GM13976 (cell line): ENCODE data around the gene PAFAH2.

Experiments
- DNase-seq: peaks from one replicate; pipeline ENCODE4 v3.0.0; 2012; ENCODE audit warnings: low spot score
- CTCF ChIP-seq: IDR thresholded peaks from 2 replicates; pipeline ENCODE4 v1.5.1; 2012; ENCODE audit warnings: borderline replicate concordance, mild to moderate bottlenecking; ENCODE audit not compliant: insufficient read depth; ENCODE audit errors: extremely low read depth, missing control alignments, control extremely low read depth
- in situ Hi-C: fragments of 300-500 bp; cut with MboI; formaldehyde crosslinking; loops from one replicate; pipeline ENCODE4 v1.12.0; 2022; ENCODE audit warnings: low sequenced_read_pairs, mixed read lengths, inconsistent platforms; ENCODE audit not compliant: unreplicated experiment

PAFAH2 gene

DNA sequence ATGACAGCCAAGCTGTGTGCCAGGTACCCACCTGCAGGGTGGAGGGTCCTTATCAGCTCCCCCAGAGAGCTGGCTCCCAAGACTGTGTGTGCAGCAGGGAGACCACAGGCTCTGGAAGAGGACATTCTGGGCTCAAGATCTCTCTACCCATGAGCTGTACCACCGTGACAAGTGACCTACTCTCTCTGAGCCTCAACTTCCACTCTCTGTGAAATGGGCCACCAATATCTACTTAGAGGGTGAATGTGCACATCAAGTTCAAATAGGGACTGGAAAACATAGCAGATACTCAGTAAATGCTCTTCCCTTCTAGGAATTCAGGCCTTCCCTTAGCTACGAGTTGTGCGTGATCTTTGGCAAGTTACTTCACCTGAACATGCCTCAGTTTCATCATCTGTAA is 46.6 kb upstream of the PAFAH2 start:
- DNase-seq: no peak
- TF ChIP-seq CTCF: no peak
- in situ Hi-C loops: no loop called here

GRCh38 chr1:26043765-26044164 is 45.9 kb upstream of the PAFAH2 start:
- no peak for DNase-seq
- no peak for TF ChIP-seq CTCF
- in situ Hi-C loops: no loop called here

DNA sequence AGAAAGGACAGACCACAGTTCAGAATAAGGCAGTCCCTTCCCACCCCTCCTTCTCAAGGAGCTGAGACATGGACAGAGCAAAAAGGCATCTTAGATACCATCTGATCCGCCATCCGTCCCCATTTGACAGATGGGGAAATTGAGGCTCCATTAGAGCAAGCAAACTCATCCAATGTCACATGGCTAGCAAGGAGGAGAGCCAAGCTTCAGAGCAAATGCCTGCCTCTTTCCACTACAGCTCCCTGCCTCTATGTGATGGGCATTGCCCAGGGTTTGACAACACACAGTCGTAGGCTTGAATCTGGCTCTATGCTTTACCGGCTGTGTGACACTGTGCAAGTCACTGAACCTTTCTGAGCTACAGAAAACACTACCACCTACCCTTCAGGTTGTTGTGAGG is 44.1 kb upstream of the PAFAH2 start:
- DNase-seq: no peak
- in situ Hi-C loops: no loop called here
- no peak for TF ChIP-seq CTCF

DNA sequence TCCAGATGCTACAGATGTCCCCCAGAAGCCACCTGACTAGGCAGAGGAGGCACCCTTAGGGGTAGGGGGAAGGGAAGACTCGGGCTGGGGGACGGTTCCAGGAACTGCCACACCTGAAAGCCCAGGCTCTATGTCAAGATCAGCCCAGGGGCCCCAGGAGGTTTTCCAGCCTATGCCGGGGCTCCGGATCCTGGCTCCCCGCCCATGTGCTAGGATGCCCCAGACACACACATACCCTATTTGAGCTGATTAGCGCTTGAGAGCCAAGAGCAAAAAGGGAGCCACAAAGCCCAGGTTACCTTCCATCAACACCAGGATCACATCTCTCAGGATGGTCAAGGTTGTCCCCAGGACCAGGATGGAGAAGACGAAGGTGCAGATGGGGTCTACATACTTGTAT is 43.5 kb upstream of the PAFAH2 start:
- in situ Hi-C loops: no loop called here
- no peak for TF ChIP-seq CTCF

DNA sequence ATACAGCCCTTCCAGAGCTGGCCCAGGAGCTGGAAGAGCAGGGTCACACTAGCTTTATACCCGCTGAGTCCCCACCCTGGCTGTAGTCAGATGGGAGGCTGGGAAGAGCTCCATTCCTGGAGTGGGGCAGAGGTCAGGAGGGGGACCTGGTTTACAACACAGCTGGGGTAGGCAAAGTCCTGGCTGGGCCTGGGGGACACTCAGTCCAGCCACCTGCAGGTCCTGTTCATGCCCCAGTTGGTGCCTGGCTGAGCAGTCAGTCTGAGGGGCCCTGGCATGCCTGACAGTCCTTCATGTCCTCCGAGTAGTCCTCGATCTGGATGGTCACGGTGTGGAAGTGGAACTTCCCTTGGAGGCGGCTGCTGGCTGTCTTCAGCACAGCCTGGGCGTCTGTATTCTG is 41.0 kb upstream of the PAFAH2 start:
- in situ Hi-C loops: no loop called here

More for the DNA sequence above, 43.5 kb upstream of the PAFAH2 start:
- DNase-seq: no peak

GRCh38 chr1:26038477-26038876 is 40.6 kb upstream of the PAFAH2 start:
- in situ Hi-C loops: no loop called here

More for the DNA sequence above, 41.0 kb upstream of the PAFAH2 start:
- TF ChIP-seq CTCF: no peak
- DNase-seq: no peak

More at GRCh38 chr1:26038477-26038876, 40.6 kb upstream of the PAFAH2 start:
- no peak for DNase-seq
- no peak for TF ChIP-seq CTCF
